ENCODE results near the gene AKT3.
"Not testable (repeated sequence)": the region's sequence is repeated elsewhere in the genome, so short reads cannot be mapped to it uniquely, and the experiment has no call there.

Gene AKT3

DNA sequence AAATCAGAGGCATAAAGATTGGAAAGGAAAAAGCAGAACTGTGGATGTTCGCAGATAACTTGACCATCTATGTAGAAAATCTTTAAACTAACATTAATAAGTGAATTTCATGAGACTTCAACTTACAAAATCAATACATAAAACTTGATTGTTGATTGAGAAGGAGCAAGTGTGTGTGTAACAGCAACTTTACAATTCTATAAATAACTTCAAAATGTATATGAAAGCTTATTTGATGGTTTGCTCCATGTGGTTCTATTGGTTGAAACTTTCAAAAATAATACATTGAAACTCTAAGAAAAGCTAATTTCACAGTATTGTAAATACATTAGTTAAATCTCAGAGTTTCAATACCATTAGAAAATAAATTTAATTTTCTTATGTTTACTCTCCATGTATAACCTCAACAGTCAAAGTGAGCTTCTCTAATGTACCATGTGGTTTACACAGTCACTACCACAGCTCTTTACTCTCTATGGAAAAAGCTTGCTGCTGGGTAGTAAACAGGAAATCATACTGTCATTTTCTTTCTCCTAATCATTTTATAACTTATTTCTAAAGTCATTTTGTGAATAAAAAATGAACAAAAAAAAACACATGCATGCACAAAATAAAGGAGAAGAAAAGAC lies 12.0 kb downstream of the AKT3 start:
- DNase-seq, result no peak

- DNase-seq, result no peak
Measured at GRCh38 chr1:243834130-243834529, 15.9 kb downstream of the AKT3 start.

- DNase-seq, result no peak
Measured at GRCh38 chr1:243831463-243831862, 18.6 kb downstream of the AKT3 start.

DNA sequence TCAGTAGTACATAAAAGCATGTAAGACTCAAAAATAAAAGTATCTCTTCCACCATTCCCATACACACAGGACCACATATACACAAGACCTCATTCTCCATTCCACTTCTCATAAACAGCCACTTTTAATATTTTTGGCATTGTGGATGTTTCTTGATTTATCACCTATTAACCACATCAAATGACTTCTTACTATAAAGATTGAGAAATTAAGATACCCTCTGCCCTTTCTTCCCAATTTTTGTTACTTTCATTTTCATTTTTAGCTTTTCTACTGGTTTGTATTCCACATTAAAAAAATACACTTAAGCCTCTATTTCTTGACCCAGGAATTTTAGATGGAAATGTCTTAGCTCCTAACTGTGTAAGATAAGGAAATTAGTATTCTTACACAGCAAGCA lies 22.8 kb downstream of the AKT3 start:
- DNase-seq, result no peak

DNA sequence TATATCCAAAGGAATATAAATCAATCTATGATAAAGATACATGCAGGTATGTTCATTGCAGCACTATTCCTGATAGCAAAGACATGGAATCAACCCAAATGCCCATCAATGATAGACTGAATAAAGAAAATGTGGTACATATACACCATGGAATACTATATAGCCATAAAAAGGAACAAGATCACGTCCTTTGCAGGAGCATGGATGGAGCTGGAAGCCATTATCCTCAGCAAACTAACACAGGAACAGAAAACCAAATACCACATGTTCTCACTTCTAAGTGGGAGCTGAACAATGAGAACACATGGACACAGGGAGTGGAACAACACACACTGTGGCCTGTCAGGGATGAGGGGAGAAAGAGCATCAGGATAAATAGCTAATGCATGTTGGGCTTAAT lies 25.1 kb downstream of the AKT3 start:
- DNase-seq, result not testable (repeated sequence)

- DNase-seq, result no peak
Measured at GRCh38 chr1:243821177-243821680, 28.8 kb downstream of the AKT3 start.

- no peak for DNase-seq
Measured at GRCh38 chr1:243819438-243819839, 30.6 kb downstream of the AKT3 start.

- DNase-seq, result no peak
Measured at GRCh38 chr1:243818978-243819377, 31.1 kb downstream of the AKT3 start.

GRCh38 chr1:243814718-243815117 lies 35.3 kb downstream of the AKT3 start:
- no peak for DNase-seq

GRCh38 chr1:243807346-243807745 lies 42.7 kb downstream of the AKT3 start:
- not testable (repeated sequence) for DNase-seq

DNA sequence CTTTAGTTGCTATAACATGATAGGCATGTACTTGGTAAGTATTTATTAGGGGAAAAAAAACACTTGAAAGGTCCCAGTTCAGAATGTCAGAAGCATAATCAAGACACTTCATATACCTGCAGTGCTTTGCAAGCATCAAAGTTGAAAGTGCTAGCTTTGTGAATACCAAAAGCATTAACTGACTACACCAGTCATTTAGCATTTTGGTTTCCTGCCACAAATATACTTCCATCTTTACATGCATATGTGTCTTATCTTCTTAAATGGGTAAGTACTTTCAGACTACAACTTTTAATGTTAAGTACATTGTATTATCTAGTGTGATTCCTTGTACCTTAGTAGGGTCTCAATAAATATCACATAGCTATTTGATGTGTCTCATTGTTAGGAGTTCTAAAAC lies 43.7 kb downstream of the AKT3 start:
- DNase-seq, result no peak

DNA sequence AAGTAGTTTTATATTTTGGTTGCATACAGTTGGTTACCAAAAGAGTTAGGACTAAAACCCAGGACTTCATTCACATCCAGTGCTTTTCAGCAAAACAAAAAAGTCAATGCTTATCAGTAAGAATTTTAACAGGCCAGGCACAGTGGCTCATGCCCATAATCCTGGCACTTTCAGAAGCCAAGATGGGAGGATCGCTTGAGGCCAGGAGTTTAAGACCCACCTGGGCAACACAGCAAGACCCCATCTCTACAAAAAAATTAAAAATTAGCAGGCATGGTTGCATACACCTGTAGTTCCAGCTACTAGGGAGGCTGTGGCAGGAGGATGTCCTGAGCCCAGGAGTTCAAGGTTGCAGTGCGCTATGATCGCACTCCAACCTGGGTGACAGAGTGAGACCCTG lies 47.3 kb downstream of the AKT3 start:
- no peak for DNase-seq

DNA sequence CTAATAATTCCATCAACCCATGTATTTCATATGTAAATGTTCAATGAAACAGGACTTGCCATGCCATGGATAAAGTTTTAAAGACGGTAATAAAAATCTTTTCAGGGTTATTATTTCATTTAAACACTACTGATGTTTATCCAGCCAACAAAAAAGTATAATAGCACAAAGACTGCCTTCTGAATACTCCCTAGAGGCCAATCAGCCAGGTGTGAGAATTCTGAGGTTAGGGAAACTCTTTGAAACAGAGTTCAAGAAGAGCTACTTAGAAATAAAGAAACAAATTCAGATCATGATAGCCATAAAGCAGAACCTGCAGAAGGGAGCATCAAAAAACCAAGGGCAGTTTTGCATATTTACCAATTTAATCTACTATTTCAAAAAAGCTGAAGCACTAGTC lies 48.7 kb downstream of the AKT3 start:
- DNase-seq, result no peak

- DNase-seq, result no peak
Measured at GRCh38 chr1:243799908-243800307, 50.1 kb downstream of the AKT3 start.

- no peak for DNase-seq
Measured at GRCh38 chr1:243798726-243799125, 51.3 kb downstream of the AKT3 start.

- no peak for DNase-seq
Measured at GRCh38 chr1:243796016-243796415, 54.0 kb downstream of the AKT3 start.

- no peak for DNase-seq
Measured at GRCh38 chr1:243793298-243793697, 56.7 kb downstream of the AKT3 start.

DNA sequence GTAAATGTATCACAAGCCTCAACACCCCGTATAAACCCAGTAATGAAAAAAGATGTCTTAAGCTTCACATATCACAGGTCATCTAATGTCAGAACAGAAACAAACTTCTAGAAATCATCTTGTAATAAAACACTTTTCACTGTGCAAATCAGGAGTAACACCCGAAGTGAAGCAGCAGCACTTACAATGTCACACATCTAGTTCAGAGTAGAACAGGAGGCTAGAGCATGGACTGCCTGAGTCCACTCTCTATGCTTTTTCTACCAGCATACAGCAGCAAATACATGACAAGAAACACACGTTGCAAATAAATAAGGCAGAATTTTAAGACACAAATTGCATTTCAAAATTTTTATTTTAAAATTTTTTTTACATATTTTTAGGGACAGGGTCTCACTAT lies 57.2 kb downstream of the AKT3 start:
- no peak for DNase-seq

DNA sequence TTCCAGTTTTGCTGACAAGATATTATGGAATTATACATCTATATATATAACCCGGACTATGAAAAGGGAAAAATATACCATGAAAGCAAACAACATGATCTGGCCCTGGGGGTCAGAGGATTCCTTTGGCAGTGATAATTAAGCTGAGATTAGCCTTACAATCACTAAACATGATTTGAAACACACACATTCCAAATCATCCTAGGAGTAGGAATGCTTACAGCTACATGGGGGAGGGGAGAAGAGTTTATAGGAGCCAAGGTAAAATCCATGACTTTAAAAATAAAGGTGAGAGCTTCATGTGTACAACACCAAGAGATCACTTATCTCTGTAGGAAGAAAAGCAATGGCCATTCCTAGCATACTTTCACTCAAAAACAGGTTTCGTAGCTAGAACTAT lies 57.6 kb downstream of the AKT3 start:
- no peak for DNase-seq

DNA sequence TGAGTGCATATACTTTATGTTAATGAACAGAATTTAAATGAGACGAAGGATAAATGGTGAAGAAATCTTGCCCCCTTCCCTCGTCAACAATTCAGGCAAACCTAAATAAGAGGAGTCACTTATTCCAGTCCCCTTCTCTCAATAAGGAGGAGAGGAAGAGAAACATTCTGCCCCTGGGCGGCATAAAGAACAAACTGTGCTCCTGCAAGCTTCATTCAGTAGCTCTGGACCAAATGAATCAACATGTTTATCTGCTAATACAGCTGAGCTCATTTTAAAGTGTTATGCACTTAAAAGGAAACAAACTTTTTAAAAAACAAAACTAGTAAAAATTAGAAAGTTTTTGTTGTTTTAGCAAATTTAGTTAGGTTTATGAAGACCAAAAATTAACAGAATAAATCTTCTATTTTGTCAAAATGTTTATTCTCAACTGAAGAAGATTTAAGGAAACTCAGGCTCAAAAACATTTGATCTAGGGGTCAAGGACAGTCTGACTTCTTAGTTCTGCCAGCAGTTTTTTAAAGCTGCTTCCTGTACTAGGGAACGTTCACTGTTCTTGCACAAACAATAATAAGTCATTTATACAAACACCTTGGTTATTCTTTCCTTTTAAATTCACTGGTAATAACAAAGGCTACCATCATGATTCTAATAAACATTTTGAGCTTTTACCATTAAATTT lies 58.3 kb downstream of the AKT3 start:
- DNase-seq, result no peak

GRCh38 chr1:243790404-243790803 lies 59.6 kb downstream of the AKT3 start:
- no peak for DNase-seq

GRCh38 chr1:243786531-243786930 lies 63.5 kb downstream of the AKT3 start:
- DNase-seq, result no peak

- no peak for DNase-seq
Measured at GRCh38 chr1:243784506-243784905, 65.5 kb downstream of the AKT3 start.

DNA sequence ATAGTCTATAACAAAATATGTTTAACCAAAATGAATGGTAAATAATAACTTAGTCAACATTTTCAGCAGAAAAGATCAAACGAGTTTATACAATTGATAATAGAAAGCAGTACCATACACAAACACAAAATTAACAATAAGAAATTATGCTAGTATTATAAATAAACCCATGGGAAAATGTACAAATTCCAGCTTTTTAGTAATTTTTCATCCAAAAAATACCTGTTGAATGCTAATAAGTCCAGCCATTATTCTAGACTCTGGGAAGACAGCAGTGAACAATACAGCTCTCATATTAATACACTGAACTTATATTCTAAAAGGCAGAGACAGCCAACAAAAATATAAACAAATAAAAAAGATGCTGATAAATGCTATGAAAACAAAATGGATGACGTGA lies 66.3 kb downstream of the AKT3 start:
- DNase-seq, result no peak

All from NCI-H446 treated with DMSO at 0.1 percent for 48 hours (cell line).